ENCODE results near the gene RTN1.

The RTN1 gene, protein sequence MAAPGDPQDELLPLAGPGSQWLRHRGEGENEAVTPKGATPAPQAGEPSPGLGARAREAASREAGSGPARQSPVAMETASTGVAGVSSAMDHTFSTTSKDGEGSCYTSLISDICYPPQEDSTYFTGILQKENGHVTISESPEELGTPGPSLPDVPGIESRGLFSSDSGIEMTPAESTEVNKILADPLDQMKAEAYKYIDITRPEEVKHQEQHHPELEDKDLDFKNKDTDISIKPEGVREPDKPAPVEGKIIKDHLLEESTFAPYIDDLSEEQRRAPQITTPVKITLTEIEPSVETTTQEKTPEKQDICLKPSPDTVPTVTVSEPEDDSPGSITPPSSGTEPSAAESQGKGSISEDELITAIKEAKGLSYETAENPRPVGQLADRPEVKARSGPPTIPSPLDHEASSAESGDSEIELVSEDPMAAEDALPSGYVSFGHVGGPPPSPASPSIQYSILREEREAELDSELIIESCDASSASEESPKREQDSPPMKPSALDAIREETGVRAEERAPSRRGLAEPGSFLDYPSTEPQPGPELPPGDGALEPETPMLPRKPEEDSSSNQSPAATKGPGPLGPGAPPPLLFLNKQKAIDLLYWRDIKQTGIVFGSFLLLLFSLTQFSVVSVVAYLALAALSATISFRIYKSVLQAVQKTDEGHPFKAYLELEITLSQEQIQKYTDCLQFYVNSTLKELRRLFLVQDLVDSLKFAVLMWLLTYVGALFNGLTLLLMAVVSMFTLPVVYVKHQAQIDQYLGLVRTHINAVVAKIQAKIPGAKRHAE

GRCh38 chr14:59870277-59871165 lies at the start of gene RTN1:
TSS of gene RTN1 (minus strand) at chr14:59870776. CDS start at chr14:59870630, 146 bp downstream.
- no peak for TF ChIP-seq CTCF (conservative IDR thresholded peaks at IDR 0.05; ENCODE audit: low read depth, low read length)
- peak within 1 kb of the TSS; percentile 59 for H3K4me3 ChIP-seq (ENCODE audit: low read depth, low read length)
- peak; percentile 41 for DNase-seq (ENCODE audit: low read depth)

DNA sequence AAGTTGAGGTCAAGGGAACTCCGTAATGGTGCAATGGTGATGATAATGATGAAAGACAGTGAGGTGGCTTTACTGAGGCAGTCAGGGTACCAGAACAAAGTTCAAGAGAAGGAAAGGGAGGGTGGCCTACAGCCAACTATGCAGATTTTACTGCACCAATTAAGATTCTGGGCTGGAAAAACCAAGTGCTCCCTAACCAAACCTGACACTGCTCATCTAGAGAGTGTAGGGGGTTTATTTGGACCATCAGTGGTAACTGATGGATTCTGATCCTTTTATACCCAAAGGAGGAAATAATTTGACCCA lies 49.8 kb upstream of the RTN1 start:
- no peak overlapping the region for H3K4me3 ChIP-seq (ENCODE audit: low read depth, low read length)
- no peak for TF ChIP-seq CTCF (conservative IDR thresholded peaks at IDR 0.05; ENCODE audit: low read depth, low read length)
- no peak for DNase-seq (ENCODE audit: low read depth)

GRCh38 chr14:59919570-59920377 lies 49.2 kb upstream of the RTN1 start, which contains the start of gene LRRC9:
TSS of gene LRRC9 (plus strand) at chr14:59920144.
- peak; percentile 55 for DNase-seq (ENCODE audit: low read depth)
- no peak for TF ChIP-seq CTCF (conservative IDR thresholded peaks at IDR 0.05; ENCODE audit: low read depth, low read length)
- H3K4me3 ChIP-seq (ENCODE audit: low read depth, low read length): peak within 1 kb of the TSS; percentile 56

DNA sequence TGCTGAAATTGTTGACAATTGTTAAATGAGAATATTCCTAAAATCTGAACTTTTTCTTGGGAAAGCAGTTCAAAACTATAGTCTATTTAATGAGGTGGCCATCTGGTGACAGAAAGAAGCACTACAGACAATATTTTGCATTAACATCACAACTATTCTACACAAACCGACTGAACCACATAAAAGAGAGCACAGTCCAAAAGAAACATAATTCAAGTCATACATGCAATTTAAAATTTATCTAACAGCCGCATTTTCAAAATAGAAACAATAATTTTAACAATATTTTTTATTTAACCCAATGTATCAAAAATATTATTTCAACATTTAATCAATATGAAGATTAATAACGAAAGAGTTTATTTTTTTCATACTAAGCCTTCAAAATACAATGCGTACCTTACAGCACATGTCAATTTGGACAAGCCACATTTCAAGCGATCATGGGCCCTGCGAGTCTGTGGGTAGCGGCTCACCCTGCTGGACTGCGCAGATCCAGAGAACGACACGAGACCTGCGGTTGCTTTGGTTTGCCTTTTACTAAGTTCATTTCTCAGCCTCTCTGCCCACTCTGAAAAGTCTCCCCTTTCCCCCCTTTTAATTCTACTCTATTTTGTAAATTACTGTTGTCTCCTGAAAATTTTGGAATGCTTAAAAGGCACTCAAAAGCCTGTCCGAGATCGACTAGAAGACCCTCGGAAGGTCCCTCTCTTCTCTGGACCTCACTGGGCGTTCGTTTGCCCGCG lies 48.4 kb upstream of the RTN1 start:
- peak; percentile 49 for TF ChIP-seq CTCF (conservative IDR thresholded peaks at IDR 0.05; ENCODE audit: low read depth, low read length)
- H3K4me3 ChIP-seq (ENCODE audit: low read depth, low read length): peak overlapping the region; percentile 56
- DNase-seq (ENCODE audit: low read depth): peak; percentile 65

- no peak for DNase-seq (ENCODE audit: low read depth)
- no peak for TF ChIP-seq CTCF (conservative IDR thresholded peaks at IDR 0.05; ENCODE audit: low read depth, low read length)
- no peak overlapping the region for H3K4me3 ChIP-seq (ENCODE audit: low read depth, low read length)
Observed at GRCh38 chr14:59913187-59913586, 42.6 kb upstream of the RTN1 start.

All from choroid plexus epithelial cell (primary cell).